HEK293 (cell line): ENCODE data around the gene ZNF862.

Experiments
- CTCF ChIA-PET: fragments of 350-600 bp; formaldehyde crosslinking; extraction: SDS; loops from one replicate; lab custom pipeline; 2021; ENCODE audit warnings: antibody characterized with exemption; lab: Yijun Ruan, JAX
- POLR2A ChIA-PET: fragments of 300-600 bp; formaldehyde crosslinking; extraction: SDS; loops from one replicate; lab custom pipeline; 2020; ENCODE audit warnings: antibody characterized with exemption, inconsistent platforms; lab: Yijun Ruan, JAX
- H3K27ac ChIP-seq: fragments of 200-500 bp; sonication (Bioruptor generic); 2 replicates; pipeline ENCODE4 v1.5.1; 2014; ENCODE audit warnings: low read depth, low read length, control low read depth, inconsistent platforms; ENCODE audit errors: extremely low read depth
- H3K36me3 ChIP-seq, 2 experiments: fragments of 200-500 bp in 1 of 2; sonication (Bioruptor generic) in 1 of 2; 1 replicate in 1 of 2; 2 replicates in 1 of 2; pipeline ENCODE4 v1.5.1; 2014 to 2017; ENCODE audit warnings: inconsistent platforms in 2 of 2, low read length in 2 of 2; ENCODE audit not compliant: control insufficient read depth in 2 of 2, insufficient read depth in 1 of 2
- H3K4me1 ChIP-seq: fragments of 200-500 bp; sonication (Bioruptor generic); 2 replicates; pipeline ENCODE4 v1.5.1; 2014; ENCODE audit warnings: mild to moderate bottlenecking, low read length, inconsistent platforms; ENCODE audit not compliant: control insufficient read depth, insufficient read depth
- H3K4me3 ChIP-seq: 2 replicates; pipeline ENCODE4 v1.5.1; 2011; ENCODE audit warnings: low read depth, mild to moderate bottlenecking, control low read depth, low read length, moderate library complexity
- H3K9me3 ChIP-seq: fragments of 200-500 bp; sonication (Bioruptor generic); 2 replicates; pipeline ENCODE4 v1.5.1; 2014; ENCODE audit warnings: low read depth, low read length, inconsistent platforms; ENCODE audit not compliant: control insufficient read depth, insufficient read depth
- GLI2 ChIP-seq: fragments of 450-650 bp; formaldehyde crosslinking; IDR thresholded peaks from 2 replicates; pipeline ENCODE4; 2017; ENCODE audit warnings: missing biosample characterization, missing genetic modification characterization, low read depth, borderline replicate concordance
- GLIS1 ChIP-seq: fragments of 450-650 bp; formaldehyde crosslinking; IDR thresholded peaks from 2 replicates; pipeline ENCODE4 v1.5.1; 2016; ENCODE audit warnings: missing biosample characterization, missing genetic modification characterization
- GLIS2 ChIP-seq: fragments of 450-650 bp; formaldehyde crosslinking; IDR thresholded peaks from 2 replicates; pipeline ENCODE4 v1.5.1; 2016; ENCODE audit warnings: missing biosample characterization, missing genetic modification characterization
- KLF10 ChIP-seq: fragments of 450-650 bp; IDR thresholded peaks from 2 replicates; pipeline ENCODE4 v1.5.1; 2018; ENCODE audit warnings: missing biosample characterization, mild to moderate bottlenecking, missing genetic modification characterization
- KLF16 ChIP-seq: fragments of 450-650 bp; formaldehyde crosslinking; IDR thresholded peaks from 2 replicates; pipeline ENCODE4 v1.5.1; 2017; ENCODE audit warnings: missing biosample characterization, missing genetic modification characterization
- OSR2 ChIP-seq: fragments of 450-650 bp; formaldehyde crosslinking; IDR thresholded peaks from 2 replicates; pipeline ENCODE4 v1.5.1; 2016; ENCODE audit warnings: missing biosample characterization, missing genetic modification characterization
- PATZ1 ChIP-seq: fragments of 450-650 bp; formaldehyde crosslinking; IDR thresholded peaks from 2 replicates; pipeline ENCODE4 v1.5.1; 2016; ENCODE audit warnings: missing biosample characterization, missing genetic modification characterization
- SP3 ChIP-seq: fragments of 450-650 bp; formaldehyde crosslinking; IDR thresholded peaks from 2 replicates; pipeline ENCODE4 v1.5.1; 2016; ENCODE audit warnings: missing biosample characterization, missing genetic modification characterization
- ZBTB17 ChIP-seq: fragments of 450-650 bp; formaldehyde crosslinking; IDR thresholded peaks from 2 replicates; pipeline ENCODE4 v1.5.1; 2016; ENCODE audit warnings: missing biosample characterization, missing genetic modification characterization
- ZBTB26 ChIP-seq: fragments of 450-650 bp; formaldehyde crosslinking; optimal IDR thresholded peaks from 2 replicates; pipeline ENCODE3; 2016; ENCODE audit warnings: missing biosample characterization, mild to moderate bottlenecking, missing genetic modification characterization
- ZIC2 ChIP-seq: fragments of 450-650 bp; formaldehyde crosslinking; IDR thresholded peaks from 2 replicates; pipeline ENCODE4 v1.5.1; 2016; ENCODE audit warnings: missing biosample characterization, missing genetic modification characterization
- ZNF10 ChIP-seq: fragments of 450-650 bp; formaldehyde crosslinking; IDR thresholded peaks from 2 replicates; pipeline ENCODE4 v1.5.1; 2017; ENCODE audit warnings: missing biosample characterization, missing genetic modification characterization
- ZNF2 ChIP-seq: fragments of 450-650 bp; formaldehyde crosslinking; IDR thresholded peaks from 2 replicates; pipeline ENCODE4 v1.5.1; 2016; ENCODE audit warnings: missing biosample characterization, missing genetic modification characterization
- ZNF239 ChIP-seq: fragments of 450-650 bp; formaldehyde crosslinking; IDR thresholded peaks from 2 replicates; pipeline ENCODE4 v1.5.1; 2016; ENCODE audit warnings: missing biosample characterization, missing genetic modification characterization
- ZNF24 ChIP-seq: fragments of 450-650 bp; formaldehyde crosslinking; IDR thresholded peaks from 2 replicates; pipeline ENCODE4 v1.5.1; 2016; ENCODE audit warnings: missing biosample characterization, missing genetic modification characterization
- ZNF248 ChIP-seq: fragments of 450-650 bp; formaldehyde crosslinking; IDR thresholded peaks from 2 replicates; pipeline ENCODE4 v1.5.1; 2017; ENCODE audit warnings: missing biosample characterization, missing genetic modification characterization
- ZNF341 ChIP-seq: fragments of 450-650 bp; formaldehyde crosslinking; IDR thresholded peaks from 2 replicates; pipeline ENCODE4; 2016; ENCODE audit warnings: low read depth, missing biosample characterization, missing genetic modification characterization
- ZNF354C ChIP-seq: fragments of 450-650 bp; formaldehyde crosslinking; IDR thresholded peaks from 2 replicates; pipeline ENCODE4 v1.5.1; 2016; ENCODE audit warnings: missing biosample characterization, missing genetic modification characterization, low read depth, borderline replicate concordance
- ZNF416 ChIP-seq: fragments of 450-650 bp; formaldehyde crosslinking; IDR thresholded peaks from 2 replicates; pipeline ENCODE4 v1.5.1; 2016; ENCODE audit warnings: missing biosample characterization, missing genetic modification characterization
- ZNF48 ChIP-seq: fragments of 450-650 bp; formaldehyde crosslinking; IDR thresholded peaks from 2 replicates; pipeline ENCODE4 v1.5.1; 2016; ENCODE audit warnings: missing biosample characterization, missing genetic modification characterization
- ZNF560 ChIP-seq: fragments of 450-650 bp; formaldehyde crosslinking; IDR thresholded peaks from 2 replicates; pipeline ENCODE4 v1.5.1; 2017; ENCODE audit warnings: missing biosample characterization, missing genetic modification characterization, borderline replicate concordance
- ZNF585B ChIP-seq: fragments of 450-650 bp; formaldehyde crosslinking; IDR thresholded peaks from 2 replicates; pipeline ENCODE4 v1.5.1; 2016; ENCODE audit warnings: missing biosample characterization, missing genetic modification characterization
- ZSCAN18 ChIP-seq: fragments of 450-650 bp; formaldehyde crosslinking; IDR thresholded peaks from 2 replicates; pipeline ENCODE4 v1.5.1; 2016; ENCODE audit warnings: missing biosample characterization, missing genetic modification characterization

The ZNF862 gene

GRCh38 chr7:149795126-149795525, 43.0 kb upstream of the ZNF862 start:
- H3K4me3 ChIP-seq: no peak overlapping the region
- 0 out of 2 replicates have a peak, but pooled peaks have one; percentile 6 for TF ChIP-seq GLIS1 (tag by site-specific recombination)
- peak; percentile 40 for TF ChIP-seq GLIS2
- TF ChIP-seq ZIC2 (tag by site-specific recombination): peak; percentile 36; the same call in 1 of the 2 replicates
- no peak for TF ChIP-seq GLI2
- TF ChIP-seq, all 188 proteins: peak for 3
- Histone ChIP-seq H3K27ac (no peak overlapping the region), H3K36me3 (no peaks in the 10 kb centered on the region), H3K4me1 (no peaks in the 10 kb centered on the region), H3K9me3 (no peaks in the 10 kb centered on the region)
- ChIA-PET POLR2A (no interaction called here), CTCF (interaction anchor here (0.6 to 1.0 kb wide), 2 partner anchors 11 to 510 kb away, joined by 4 to 6 read pairs; no protein-coding TSS in a partner anchor)

GRCh38 chr7:149796287-149796860, 41.8 kb upstream of the ZNF862 start:
- Histone ChIP-seq H3K36me3 (no peaks in the 10 kb centered on the region), H3K4me3 (no peak overlapping the region), H3K4me1 (no peaks in the 10 kb centered on the region), H3K9me3 (no peaks in the 10 kb centered on the region), H3K27ac (no peak overlapping the region)
- CTCF ChIA-PET: interaction anchor here (0.8 to 1.0 kb wide), 2 partner anchors 10 to 75 kb away, joined by 3 to 4 read pairs; no protein-coding TSS in a partner anchor
- POLR2A ChIA-PET: no interaction called here
- TF ChIP-seq ZNF48 (tag by site-specific recombination): no peak

GRCh38 chr7:149797771-149798170, 40.4 kb upstream of the ZNF862 start:
- Histone ChIP-seq H3K4me3 (no peak overlapping the region), H3K36me3 (no peaks in the 10 kb centered on the region), H3K27ac (no peak overlapping the region), H3K4me1 (no peaks in the 10 kb centered on the region), H3K9me3 (no peaks in the 10 kb centered on the region)
- CTCF ChIA-PET: interaction anchor here (1.0 kb wide), 1 partner anchor 9 kb away, joined by 3 read pairs; no protein-coding TSS in a partner anchor
- POLR2A ChIA-PET: no interaction called here
- TF ChIP-seq ZNF341 (tag by site-specific recombination): peak; percentile 30; the same call in 1 of the 2 replicates
- TF ChIP-seq ZNF239 (tag by site-specific recombination): no peak

GRCh38 chr7:149799397-149800168, 38.6 kb upstream of the ZNF862 start:
- Histone ChIP-seq H3K27ac (no peak overlapping the region), H3K36me3 (no peaks in the 10 kb centered on the region), H3K4me3 (no peak overlapping the region), H3K4me1 (no peaks in the 10 kb centered on the region), H3K9me3 (no peaks in the 10 kb centered on the region)
- ChIA-PET CTCF (interaction anchor here (0.6 to 1.8 kb wide), 14 partner anchors 10 to 342 kb away, joined by 3 to 11 read pairs (median 4); no protein-coding TSS in a partner anchor), POLR2A (no interaction called here)
- TF ChIP-seq ZNF24 (tag by site-specific recombination): no peak
- TF ChIP-seq ZNF248 (tag by site-specific recombination): no peak
- TF ChIP-seq ZBTB17 (tag by site-specific recombination): no peak
- TF ChIP-seq ZNF585B: no peak
- TF ChIP-seq KLF10 (tag by site-specific recombination): no peak
- TF ChIP-seq ZSCAN18 (tag by site-specific recombination): no peak
- no peak for TF ChIP-seq KLF16
- TF ChIP-seq ZBTB26 (tag by site-specific recombination): no peak
- TF ChIP-seq ZNF416 (tag by site-specific recombination): no peak
- TF ChIP-seq PATZ1 (tag by site-specific recombination): 0 out of 2 replicates have a peak, but pooled peaks have one; percentile 31
- TF ChIP-seq OSR2 (tag by site-specific recombination): no peak
- no peak for TF ChIP-seq SP3 (tag by site-specific recombination)
- no peak for TF ChIP-seq ZNF560 (tag by site-specific recombination)
- no peak for TF ChIP-seq ZNF10 (tag by site-specific recombination)
- TF ChIP-seq ZNF2: peak; percentile 72; the same call in 1 of the 2 replicates
- no peak for TF ChIP-seq ZNF354C (tag by site-specific recombination)
